Thoracic aorta (tissue), 2 donors: ENCODE data around the gene KRTAP21-3. TPM values are rescaled to one million over a fixed set of nuclear protein-coding genes. Genes with fewer than 3 reads are reported as not detected.

Experiments
- ATAC-seq: fragments of 150-250 bp; one replicate; pipeline ENCODE4 v1.8.0; 2017; ENCODE audit warnings: low read depth; ENCODE audit not compliant: insufficient number of reproducible peaks, low FRiP score
- DNase-seq: peaks from one replicate; pipeline ENCODE4 v3.0.0-alpha.2; 2020; ENCODE audit warnings: low spot score
- H3K27ac ChIP-seq, 2 donors: fragments of 200-600 bp; sonication (generic); 1 replicate in 1 of 2; 2 replicates in 1 of 2; pipeline ENCODE4 v1.5.1; 2016; ENCODE audit warnings: mild to moderate bottlenecking in 2 of 2, moderate library complexity in 2 of 2
- H3K27me3 ChIP-seq: fragments of 200-600 bp; sonication (generic); replicated peaks from 2 replicates; pipeline ENCODE4 v1.6.0; 2016; ENCODE audit warnings: mild to moderate bottlenecking; ENCODE audit not compliant: insufficient read depth
- H3K36me3 ChIP-seq: fragments of 200-600 bp; sonication (generic); one replicate; pipeline ENCODE4 v1.5.1; 2016
- H3K4me1 ChIP-seq, 2 donors: fragments of 200-600 bp; sonication (generic); 1 replicate in 1 of 2; 2 replicates in 1 of 2; pipeline versions ENCODE4 v1.5.1 to v1.6.0; 2016; ENCODE audit warnings: low read depth in 2 of 2, mild to moderate bottlenecking in 1 of 2; ENCODE audit not compliant: control insufficient read depth in 1 of 2
- H3K4me3 ChIP-seq: fragments of 200-600 bp; sonication (generic); 2 replicates; pipeline ENCODE4 v1.5.1; 2016; ENCODE audit warnings: mild to moderate bottlenecking
- H3K9me3 ChIP-seq: fragments of 200-600 bp; sonication (generic); 2 replicates; pipeline ENCODE4 v1.5.1; 2016
- total RNA-seq, 2 donors: library from RNA; depleted of rRNA; stranded (reverse); fragments of >200 nt; gene quantifications; one replicate each; pipeline versions ENCODE4 v1.1.0 to v1.2.3, GENCODE V29; 2016
- TF ChIP-seq, protein P1 (sequence below): fragments of 200-600 bp; sonication (generic); IDR thresholded peaks from one replicate; pipeline ENCODE4 v1.5.1; 2019; ENCODE audit warnings: antibody characterized with exemption

KRTAP21-3 gene
- total RNA-seq, 2 donors from 2014 or later: not detected

- H3K4me1 ChIP-seq: no peaks in the 10 kb centered on the region
- no peak overlapping the region for H3K27ac ChIP-seq
These were observed 3.6 kb downstream of the KRTAP21-3 start for GRCh38 chr21:30714946-30715345.

GRCh38 chr21:30714456-30714855 lies 4.1 kb downstream of the KRTAP21-3 start:
- H3K4me3 ChIP-seq: no peak overlapping the region
- TF ChIP-seq, protein P1, sequence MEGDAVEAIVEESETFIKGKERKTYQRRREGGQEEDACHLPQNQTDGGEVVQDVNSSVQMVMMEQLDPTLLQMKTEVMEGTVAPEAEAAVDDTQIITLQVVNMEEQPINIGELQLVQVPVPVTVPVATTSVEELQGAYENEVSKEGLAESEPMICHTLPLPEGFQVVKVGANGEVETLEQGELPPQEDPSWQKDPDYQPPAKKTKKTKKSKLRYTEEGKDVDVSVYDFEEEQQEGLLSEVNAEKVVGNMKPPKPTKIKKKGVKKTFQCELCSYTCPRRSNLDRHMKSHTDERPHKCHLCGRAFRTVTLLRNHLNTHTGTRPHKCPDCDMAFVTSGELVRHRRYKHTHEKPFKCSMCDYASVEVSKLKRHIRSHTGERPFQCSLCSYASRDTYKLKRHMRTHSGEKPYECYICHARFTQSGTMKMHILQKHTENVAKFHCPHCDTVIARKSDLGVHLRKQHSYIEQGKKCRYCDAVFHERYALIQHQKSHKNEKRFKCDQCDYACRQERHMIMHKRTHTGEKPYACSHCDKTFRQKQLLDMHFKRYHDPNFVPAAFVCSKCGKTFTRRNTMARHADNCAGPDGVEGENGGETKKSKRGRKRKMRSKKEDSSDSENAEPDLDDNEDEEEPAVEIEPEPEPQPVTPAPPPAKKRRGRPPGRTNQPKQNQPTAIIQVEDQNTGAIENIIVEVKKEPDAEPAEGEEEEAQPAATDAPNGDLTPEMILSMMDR: no peak
- H3K9me3 ChIP-seq: no peaks in the 10 kb centered on the region
- DNase-seq: no peak
- no peaks in the 10 kb centered on the region for H3K27me3 ChIP-seq
- H3K36me3 ChIP-seq: no peaks in the 10 kb centered on the region
- ATAC-seq: no peak
- no peaks in the 10 kb centered on the region for H3K4me1 ChIP-seq
- no peak overlapping the region for H3K27ac ChIP-seq

More at GRCh38 chr21:30714946-30715345, 3.6 kb downstream of the KRTAP21-3 start:
- no peaks in the 10 kb centered on the region for H3K36me3 ChIP-seq
- no peaks in the 10 kb centered on the region for H3K9me3 ChIP-seq
- ATAC-seq: no peak
- TF ChIP-seq, protein P1: no peak
- no peak overlapping the region for H3K4me3 ChIP-seq
- H3K27me3 ChIP-seq: no peaks in the 10 kb centered on the region
- no peak for DNase-seq

- ATAC-seq (no peak), DNase-seq (no peak)
- Histone ChIP-seq H3K27me3 (no peaks in the 10 kb centered on the region), H3K9me3 (no peaks in the 10 kb centered on the region), H3K4me3 (no peak overlapping the region), H3K36me3 (no peaks in the 10 kb centered on the region), H3K4me1 (no peaks in the 10 kb centered on the region), H3K27ac (no peak overlapping the region)
- TF ChIP-seq, protein P1: no peak
These were observed 4.8 kb downstream of the KRTAP21-3 start for GRCh38 chr21:30713766-30714165.

DNA sequence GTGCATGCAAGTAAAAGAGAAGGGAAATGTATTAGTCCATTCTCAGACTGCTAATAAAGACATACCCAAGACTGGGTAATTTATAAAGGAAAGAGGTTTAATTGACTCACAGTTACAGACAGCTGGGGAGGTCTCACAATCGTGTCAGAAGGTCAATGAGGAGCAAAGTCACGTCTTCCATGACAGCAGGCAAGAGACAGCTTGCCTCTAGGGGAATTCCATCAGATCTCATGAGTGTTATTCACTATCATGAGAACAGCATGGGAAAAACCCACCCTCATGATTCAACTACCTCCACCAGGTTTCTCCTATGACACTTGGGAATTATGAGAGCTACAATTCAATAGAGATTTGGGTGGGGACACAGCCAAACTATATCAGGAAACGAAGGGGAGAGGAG lies 8.1 kb downstream of the KRTAP21-3 start:
- H3K27ac ChIP-seq: no peak overlapping the region
- no peaks in the 10 kb centered on the region for H3K27me3 ChIP-seq
- DNase-seq: no peak
- H3K36me3 ChIP-seq: no peaks in the 10 kb centered on the region
- no peaks in the 10 kb centered on the region for H3K9me3 ChIP-seq
- no peak overlapping the region for H3K4me3 ChIP-seq
- H3K4me1 ChIP-seq: no peaks in the 10 kb centered on the region
- TF ChIP-seq, protein P1: no peak
- ATAC-seq: no peak

DNA sequence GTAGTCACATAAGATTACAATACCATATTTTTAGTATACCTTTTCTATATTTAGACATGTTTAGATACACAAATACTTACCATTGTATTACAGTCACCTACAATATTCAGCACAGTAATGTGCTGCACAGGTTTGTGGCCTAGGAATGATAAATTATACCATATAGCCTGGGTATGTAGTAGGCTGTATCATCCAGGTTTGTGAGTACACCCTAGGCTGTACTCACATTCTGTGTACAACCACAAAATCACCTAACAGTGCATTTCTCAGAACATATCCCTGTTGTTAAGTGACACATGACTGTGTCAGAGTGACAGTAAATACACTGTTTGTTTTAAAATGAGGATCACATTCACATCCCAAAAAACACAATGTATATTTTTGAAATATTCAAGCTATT lies 11.2 kb downstream of the KRTAP21-3 start:
- H3K4me3 ChIP-seq: no peak overlapping the region

More for the DNA sequence above, 11.2 kb downstream of the KRTAP21-3 start:
- Histone ChIP-seq H3K4me1 (no peaks in the 10 kb centered on the region), H3K9me3 (no peaks in the 10 kb centered on the region), H3K27me3 (no peaks in the 10 kb centered on the region), H3K27ac (no peak overlapping the region), H3K36me3 (no peaks in the 10 kb centered on the region)
- ATAC-seq: no peak
- TF ChIP-seq, protein P1: no peak
- no peak for DNase-seq
